DND-41 (cell line): Measurements from ENCODE around the gene IFT122.
A peak's percentile ranks its signal among the peaks of the same experiment; 100 is the strongest.

Source experiments
- ATAC-seq: fragments of 200-7000 bp; cut with Tn5 transposase; 3 replicates; pipeline ENCODE4 v1.9.1; 2021; ENCODE audit warnings: low read depth; ENCODE audit not compliant: insufficient read depth
- DNase-seq: peaks from one replicate; pipeline ENCODE4 v3.0.0-alpha.2; 2020
- H2AFZ ChIP-seq: 2 replicates; pipeline ENCODE4 v1.6.0; 2012; ENCODE audit warnings: low read depth, low read length
- H3K27ac ChIP-seq: 2 replicates; pipeline ENCODE4 v1.5.1; 2012; ENCODE audit warnings: low read length, inconsistent platforms
- H3K27me3 ChIP-seq: fragments of 200-600 bp; sonication (generic); 2 replicates; pipeline ENCODE4 v1.6.0; 2012; ENCODE audit warnings: low read length, mild to moderate bottlenecking, inconsistent platforms; ENCODE audit not compliant: insufficient read depth, poor library complexity
- H3K36me3 ChIP-seq: 2 replicates; pipeline ENCODE4 v1.5.1; 2012; ENCODE audit warnings: low read length, inconsistent platforms; ENCODE audit not compliant: insufficient read depth
- H3K4me1 ChIP-seq: 2 replicates; pipeline ENCODE4 v1.5.1; 2012; ENCODE audit warnings: mild to moderate bottlenecking, low read length; ENCODE audit not compliant: insufficient read depth
- H3K4me2 ChIP-seq: 2 replicates; pipeline ENCODE4 v1.6.0; 2012; ENCODE audit warnings: mild to moderate bottlenecking, moderate library complexity, low read length, inconsistent platforms; ENCODE audit not compliant: insufficient read depth
- H3K4me3 ChIP-seq, 2 experiments: fragments of 200-600 bp in 1 of 2; shearing (Covaris generic) in 1 of 2; 2 replicates each; pipeline ENCODE4 v1.5.1; 2012 to 2016; ENCODE audit warnings: inconsistent platforms in 2 of 2, low read length in 2 of 2, mild to moderate bottlenecking in 2 of 2, low read depth in 1 of 2, moderate library complexity in 1 of 2
- H3K79me2 ChIP-seq: 2 replicates; pipeline ENCODE4 v1.6.0; 2012; ENCODE audit warnings: low read length, inconsistent platforms; ENCODE audit not compliant: insufficient read depth
- H3K9ac ChIP-seq: 2 replicates; pipeline ENCODE4 v1.6.0; 2012; ENCODE audit warnings: low read depth, mild to moderate bottlenecking, inconsistent platforms, low read length, moderate library complexity
- H3K9me3 ChIP-seq: 2 replicates; pipeline ENCODE4 v1.5.1; 2012; ENCODE audit warnings: low read length, moderate library complexity, mild to moderate bottlenecking, inconsistent platforms; ENCODE audit not compliant: insufficient read depth, severe bottlenecking
- H4K20me1 ChIP-seq: 2 replicates; pipeline ENCODE4 v1.6.0; 2012; ENCODE audit warnings: low read length; ENCODE audit not compliant: insufficient read depth
- EZH2 ChIP-seq: IDR thresholded peaks from 3 replicates; pipeline ENCODE4 v1.6.1; 2012; ENCODE audit warnings: borderline replicate concordance, low read depth, mild to moderate bottlenecking, moderate library complexity, low read length, inconsistent platforms; ENCODE audit not compliant: severe bottlenecking
- TF ChIP-seq, protein P1 (sequence below): IDR thresholded peaks from 2 replicates; pipeline ENCODE4 v1.5.1; 2012; ENCODE audit warnings: borderline replicate concordance, low read length, moderate library complexity, mild to moderate bottlenecking; ENCODE audit not compliant: poor library complexity, severe bottlenecking; ENCODE audit errors: extremely low read depth

IFT122 gene

DNA sequence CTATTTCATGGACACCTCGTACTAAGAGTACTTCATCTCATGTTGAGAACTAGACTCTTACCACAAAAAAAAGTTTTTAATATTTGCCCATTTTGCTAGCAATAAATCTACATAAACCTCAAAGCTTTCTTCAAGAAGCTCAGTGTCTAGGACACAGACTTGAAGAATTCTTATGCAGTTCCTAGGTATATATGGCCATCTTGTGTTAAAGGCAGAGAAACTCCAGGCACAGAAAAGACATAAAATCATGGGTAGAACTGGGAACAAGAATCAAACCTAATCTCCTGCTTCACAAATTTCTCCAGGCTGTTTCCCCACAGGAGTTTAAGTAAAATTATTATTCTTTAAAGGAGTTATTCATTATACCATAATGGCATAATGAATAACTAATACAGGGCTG lies 4.7 kb upstream of the IFT122 start:
- Histone ChIP-seq H3K4me1 (peaks cover 46% of the 10 kb centered on the region), H3K4me3 (no peak overlapping the region)

DNA sequence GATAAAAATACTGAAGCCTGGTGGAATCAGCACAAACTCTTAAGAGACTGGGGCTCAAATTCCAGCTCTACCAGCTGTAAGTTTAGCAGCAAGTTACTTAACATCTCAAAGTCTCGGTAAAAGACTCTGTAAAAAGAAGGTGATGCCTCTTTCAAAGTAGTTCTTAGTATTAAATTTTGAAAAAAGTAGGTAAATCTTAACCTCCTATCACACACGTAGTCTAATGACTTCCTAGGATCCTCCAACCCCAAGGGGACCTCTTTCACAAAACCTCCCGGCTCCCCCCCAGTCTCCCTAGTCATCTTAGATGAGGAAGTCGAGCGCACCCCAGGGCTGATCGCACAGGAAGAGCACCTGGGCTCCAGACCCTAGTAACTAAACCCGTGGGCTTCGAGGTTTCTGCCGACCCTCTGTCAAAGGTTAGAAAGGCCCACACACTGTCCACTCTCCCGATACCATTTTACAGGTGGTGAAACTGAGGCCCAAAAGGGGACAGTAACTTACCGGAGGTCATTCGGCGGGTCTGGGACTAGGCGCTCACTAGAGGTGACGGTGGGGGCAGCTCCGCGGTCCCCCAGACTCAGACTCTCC lies 703 bp upstream of the IFT122 start:
- peak overlapping the region; percentile 96 for H3K9ac ChIP-seq
- H2AFZ ChIP-seq = peak overlapping the region; percentile 99
- H3K79me2 ChIP-seq = peaks cover 81% of the 10 kb centered on the region
- peak overlapping the region; percentile 94 to 96 for H3K4me3 ChIP-seq
- TF ChIP-seq, protein P1, sequence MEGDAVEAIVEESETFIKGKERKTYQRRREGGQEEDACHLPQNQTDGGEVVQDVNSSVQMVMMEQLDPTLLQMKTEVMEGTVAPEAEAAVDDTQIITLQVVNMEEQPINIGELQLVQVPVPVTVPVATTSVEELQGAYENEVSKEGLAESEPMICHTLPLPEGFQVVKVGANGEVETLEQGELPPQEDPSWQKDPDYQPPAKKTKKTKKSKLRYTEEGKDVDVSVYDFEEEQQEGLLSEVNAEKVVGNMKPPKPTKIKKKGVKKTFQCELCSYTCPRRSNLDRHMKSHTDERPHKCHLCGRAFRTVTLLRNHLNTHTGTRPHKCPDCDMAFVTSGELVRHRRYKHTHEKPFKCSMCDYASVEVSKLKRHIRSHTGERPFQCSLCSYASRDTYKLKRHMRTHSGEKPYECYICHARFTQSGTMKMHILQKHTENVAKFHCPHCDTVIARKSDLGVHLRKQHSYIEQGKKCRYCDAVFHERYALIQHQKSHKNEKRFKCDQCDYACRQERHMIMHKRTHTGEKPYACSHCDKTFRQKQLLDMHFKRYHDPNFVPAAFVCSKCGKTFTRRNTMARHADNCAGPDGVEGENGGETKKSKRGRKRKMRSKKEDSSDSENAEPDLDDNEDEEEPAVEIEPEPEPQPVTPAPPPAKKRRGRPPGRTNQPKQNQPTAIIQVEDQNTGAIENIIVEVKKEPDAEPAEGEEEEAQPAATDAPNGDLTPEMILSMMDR = no peak
- no peak for TF ChIP-seq EZH2
- peak; percentile 63 for DNase-seq
- H3K27me3 ChIP-seq = no peaks in the 10 kb centered on the region
- peaks cover 68% of the 10 kb centered on the region for H3K4me1 ChIP-seq
- peaks cover 36% of the 10 kb centered on the region for H3K36me3 ChIP-seq
- ATAC-seq = peak; percentile 17
- H3K27ac ChIP-seq = peak overlapping the region; percentile 94
- no peaks in the 10 kb centered on the region; the same call in 1 of the 2 replicates for H4K20me1 ChIP-seq
- no peaks in the 10 kb centered on the region for H3K9me3 ChIP-seq
- peak overlapping the region; percentile 77 for H3K4me2 ChIP-seq

More for the DNA sequence above, 4.7 kb upstream of the IFT122 start:
- Histone ChIP-seq H2AFZ (no peak overlapping the region), H4K20me1 (peaks cover 2% of the 10 kb centered on the region; the same call in 1 of the 2 replicates), H3K9ac (peak overlapping the region; percentile 4; the same call in 1 of the 2 replicates), H3K4me2 (peak overlapping the region; percentile 77; the same call in 1 of the 2 replicates), H3K79me2 (peaks cover 51% of the 10 kb centered on the region), H3K27ac (no peak overlapping the region), H3K9me3 (no peaks in the 10 kb centered on the region), H3K36me3 (peaks cover 75% of the 10 kb centered on the region), H3K27me3 (no peaks in the 10 kb centered on the region)
- ATAC-seq = no peak
- TF ChIP-seq, protein P1 = no peak
- no peak for TF ChIP-seq EZH2
- no peak for DNase-seq

DNA sequence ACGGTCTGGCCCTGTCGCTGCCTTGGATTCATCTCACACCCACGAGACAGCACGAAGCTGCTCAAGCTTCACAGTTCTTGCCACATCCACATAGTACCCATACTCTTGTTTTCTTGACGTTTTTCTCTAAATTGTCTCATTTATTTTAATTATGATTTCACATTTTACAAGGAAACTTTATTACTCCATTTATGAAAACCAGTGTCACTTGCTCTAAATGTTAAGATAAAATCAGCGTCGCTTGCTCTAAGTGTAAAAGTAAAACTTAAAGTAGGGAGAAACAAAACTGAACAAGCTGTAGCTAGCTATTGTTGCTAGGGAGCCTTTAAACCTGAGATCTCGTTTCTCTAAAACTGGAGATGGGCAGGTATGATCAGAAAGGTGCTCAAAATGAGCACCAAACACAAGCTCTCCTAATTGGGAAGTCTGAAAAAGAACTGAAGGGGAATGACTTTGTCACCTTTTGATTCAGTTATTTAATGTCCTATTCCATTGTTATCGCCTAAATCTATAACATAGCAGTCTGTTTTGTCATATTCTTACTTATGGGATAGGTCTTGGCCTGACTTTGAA lies 680 bp downstream of the IFT122 start:
- H2AFZ ChIP-seq = peak overlapping the region; percentile 82
- H3K36me3 ChIP-seq = peaks cover 24% of the 10 kb centered on the region
- H3K27me3 ChIP-seq = no peaks in the 10 kb centered on the region
- no peak for DNase-seq
- peak overlapping the region; percentile 74 for H3K4me2 ChIP-seq
- H3K9ac ChIP-seq = peak overlapping the region; percentile 78
- no peaks in the 10 kb centered on the region; the same call in 1 of the 2 replicates for H4K20me1 ChIP-seq
- ATAC-seq = no peak
- H3K27ac ChIP-seq = peak overlapping the region; percentile 96
- H3K79me2 ChIP-seq = peaks cover 71% of the 10 kb centered on the region
- H3K4me3 ChIP-seq = peak overlapping the region; percentile 47 to 69
- peaks cover 57% of the 10 kb centered on the region for H3K4me1 ChIP-seq
- no peaks in the 10 kb centered on the region for H3K9me3 ChIP-seq
- TF ChIP-seq, protein P1 = no peak
- TF ChIP-seq EZH2 = no peak
